Fibroblast of the aortic adventitia (primary cell): ENCODE results near the gene SLC26A4. TPM values are rescaled to one million over a fixed set of nuclear protein-coding genes. Genes with fewer than 3 reads are reported as not detected.

Experiments used
- DNase-seq: peaks from one replicate; pipeline ENCODE4 v3.0.0-alpha.2; 2010; ENCODE audit warnings: low read depth
- H3K4me3 ChIP-seq: 2 replicates; pipeline ENCODE4 v1.5.1; 2011; ENCODE audit warnings: low read depth, mild to moderate bottlenecking, control low read depth, low read length, moderate library complexity
- total RNA-seq: library from RNA; depleted of rRNA; stranded (reverse); fragments of >200 nt; gene quantifications from 2 replicates; pipeline ENCODE4 v1.2.3, GENCODE V29; 2012; ENCODE audit warnings: low replicate concordance
- TF ChIP-seq, protein P1 (sequence below): IDR thresholded peaks from 2 replicates; pipeline ENCODE4 v1.5.1; 2011; ENCODE audit warnings: mild to moderate bottlenecking, low read length, control low read depth, inconsistent platforms; ENCODE audit not compliant: insufficient read depth

SLC26A4 gene
- total RNA-seq, 1 donor = 1.8 TPM

DNA sequence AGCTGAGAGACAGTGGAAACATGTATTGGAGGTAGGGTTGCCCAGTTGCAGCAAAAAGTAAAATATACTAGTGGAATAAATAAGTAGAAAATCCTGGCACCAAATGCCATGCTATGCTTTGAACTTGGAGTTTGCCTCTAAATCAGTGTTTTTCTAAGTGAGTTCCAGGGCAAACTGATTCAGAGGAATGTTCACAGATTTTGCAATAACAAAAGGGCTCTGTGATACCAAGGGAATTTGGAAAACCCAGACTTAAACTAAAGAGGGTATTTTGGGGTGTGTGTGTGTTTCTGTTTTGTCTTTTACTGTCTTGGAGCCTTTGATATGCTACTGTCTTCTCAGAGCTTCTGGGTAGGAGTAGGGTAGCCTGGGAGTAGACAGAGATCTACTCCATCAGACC is 39.9 kb downstream of the SLC26A4 start:
- DNase-seq = peak; percentile 51
- TF ChIP-seq, protein P1, sequence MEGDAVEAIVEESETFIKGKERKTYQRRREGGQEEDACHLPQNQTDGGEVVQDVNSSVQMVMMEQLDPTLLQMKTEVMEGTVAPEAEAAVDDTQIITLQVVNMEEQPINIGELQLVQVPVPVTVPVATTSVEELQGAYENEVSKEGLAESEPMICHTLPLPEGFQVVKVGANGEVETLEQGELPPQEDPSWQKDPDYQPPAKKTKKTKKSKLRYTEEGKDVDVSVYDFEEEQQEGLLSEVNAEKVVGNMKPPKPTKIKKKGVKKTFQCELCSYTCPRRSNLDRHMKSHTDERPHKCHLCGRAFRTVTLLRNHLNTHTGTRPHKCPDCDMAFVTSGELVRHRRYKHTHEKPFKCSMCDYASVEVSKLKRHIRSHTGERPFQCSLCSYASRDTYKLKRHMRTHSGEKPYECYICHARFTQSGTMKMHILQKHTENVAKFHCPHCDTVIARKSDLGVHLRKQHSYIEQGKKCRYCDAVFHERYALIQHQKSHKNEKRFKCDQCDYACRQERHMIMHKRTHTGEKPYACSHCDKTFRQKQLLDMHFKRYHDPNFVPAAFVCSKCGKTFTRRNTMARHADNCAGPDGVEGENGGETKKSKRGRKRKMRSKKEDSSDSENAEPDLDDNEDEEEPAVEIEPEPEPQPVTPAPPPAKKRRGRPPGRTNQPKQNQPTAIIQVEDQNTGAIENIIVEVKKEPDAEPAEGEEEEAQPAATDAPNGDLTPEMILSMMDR = no peak
- no peak overlapping the region for H3K4me3 ChIP-seq

- no peak overlapping the region for H3K4me3 ChIP-seq
- TF ChIP-seq, protein P1 = no peak
- no peak for DNase-seq
Observed at GRCh38 chr7:107701191-107701590, 40.6 kb downstream of the SLC26A4 start.

DNA sequence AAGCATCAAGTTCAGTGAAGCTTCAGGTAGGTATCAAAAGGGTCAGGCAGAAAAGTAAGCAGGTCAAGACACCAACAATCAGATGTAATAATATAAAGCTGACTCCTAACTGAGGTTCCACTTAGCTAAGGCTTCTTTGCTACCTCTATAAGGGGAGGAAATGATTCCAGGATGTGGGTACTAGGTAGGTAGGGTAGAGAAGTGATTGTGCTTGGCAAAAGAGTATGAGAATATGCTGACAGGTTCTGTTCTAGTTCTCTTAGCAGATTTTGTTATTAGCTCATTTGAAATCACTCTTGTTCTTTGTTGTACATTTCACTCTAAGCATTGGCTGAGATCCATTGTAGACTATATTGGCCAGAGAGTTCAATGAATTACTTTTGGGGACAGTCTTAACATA is 42.6 kb downstream of the SLC26A4 start:
- TF ChIP-seq, protein P1 = no peak
- no peak overlapping the region for H3K4me3 ChIP-seq
- DNase-seq = no peak

DNA sequence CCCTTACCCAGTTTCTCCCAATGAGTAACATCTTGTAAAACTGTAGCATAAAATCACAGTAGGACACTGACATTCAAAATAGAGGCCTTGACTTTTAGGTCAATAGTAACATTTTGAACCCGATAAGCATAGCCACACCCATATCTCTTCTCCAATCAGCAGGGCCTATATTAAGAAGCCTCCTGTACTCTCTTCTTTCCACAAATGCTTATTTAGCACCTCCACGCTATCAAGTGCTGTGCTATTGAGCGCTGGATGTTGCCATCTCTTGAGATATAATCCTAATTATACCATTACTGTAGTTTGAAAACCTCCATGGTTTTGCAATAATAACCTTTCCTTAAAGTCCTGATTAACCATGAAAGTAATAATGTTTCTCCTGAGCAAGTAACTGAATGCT is 43.2 kb downstream of the SLC26A4 start:
- no peak overlapping the region for H3K4me3 ChIP-seq
- TF ChIP-seq, protein P1 = no peak
- DNase-seq = no peak

DNA sequence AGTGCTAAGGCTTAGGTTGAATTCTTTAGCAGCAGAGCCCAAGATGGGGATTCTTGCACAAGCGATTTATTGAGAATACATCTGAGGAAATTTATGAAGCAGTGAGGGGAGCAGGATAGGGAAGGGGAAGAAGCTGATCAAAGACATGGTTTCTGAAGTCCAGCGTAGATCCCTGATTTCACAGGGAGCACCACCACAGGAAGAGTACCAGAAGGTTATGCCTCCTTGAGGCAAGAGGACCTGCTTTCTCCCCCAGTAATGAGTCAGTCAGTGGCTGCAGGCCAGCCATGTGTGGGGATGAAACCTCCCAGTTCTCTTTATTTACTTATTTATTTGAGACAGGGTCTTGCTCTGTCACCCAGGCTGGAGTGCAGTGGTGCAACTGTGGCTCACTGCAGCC is 48.3 kb downstream of the SLC26A4 start:
- no peak for DNase-seq
- no peak overlapping the region for H3K4me3 ChIP-seq
- TF ChIP-seq, protein P1 = no peak

DNA sequence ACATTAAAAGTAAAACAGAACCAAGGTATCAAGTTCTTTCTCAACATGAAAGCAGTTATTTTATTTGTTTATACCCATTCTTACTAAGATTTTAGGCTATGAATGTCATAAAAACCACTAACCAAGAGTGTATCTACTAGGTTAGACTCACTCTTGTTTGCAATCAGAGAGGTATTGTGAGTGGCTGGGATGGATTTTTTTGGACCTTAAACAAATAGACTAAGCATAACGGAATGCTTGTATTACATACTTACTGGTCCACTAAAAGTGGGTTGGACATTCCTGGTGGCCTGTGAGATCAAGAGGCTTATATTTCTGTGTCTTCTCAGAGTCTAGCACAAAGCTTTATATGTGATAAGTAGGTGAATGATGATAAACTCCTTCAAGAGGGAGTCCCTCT is 50.7 kb downstream of the SLC26A4 start:
- no peak overlapping the region for H3K4me3 ChIP-seq
- DNase-seq = peak; percentile 60
- TF ChIP-seq, protein P1 = no peak

- no peak for DNase-seq
- no peak overlapping the region for H3K4me3 ChIP-seq
- TF ChIP-seq, protein P1 = no peak
Observed at GRCh38 chr7:107712025-107712424, 51.4 kb downstream of the SLC26A4 start.
